Measurements from ENCODE around the gene ADGRG3.

GRCh38 chr16:57660715-57661463 is 7.2 kb upstream of the ADGRG3 start:
- TF ChIP-seq POLR2A (IDR thresholded peaks at IDR 0.05; ENCODE audit: low read depth) (no peak), CTCF (IDR thresholded peaks at IDR 0.05) (no peak), EP300 (IDR thresholded peaks at IDR 0.05) (no peak), POLR2AphosphoS5 (IDR thresholded peaks at IDR 0.05) (no peak)
